Spleen (tissue), 11 donors: ENCODE data around the gene PLA2G5. TPM values are rescaled to one million over a fixed set of nuclear protein-coding genes. Genes with fewer than 3 reads are reported as not detected.
A peak's percentile ranks its signal among the peaks of the same experiment; 100 is the strongest.

Experiments
- DNase-seq: peaks from one replicate; pipeline ENCODE4 v3.0.0-alpha.2; 2020
- H3K27ac ChIP-seq, 8 donors: fragments of 200-600 bp; sonication (generic) in 7 of 8; 1 replicate in 4 of 8; 2 replicates in 4 of 8; pipeline versions ENCODE4 v1.5.0 to v1.8.0; 2016 to 2021; ENCODE audit warnings: inconsistent platforms in 4 of 8, mild to moderate bottlenecking in 4 of 8, moderate library complexity in 1 of 8
- H3K27me3 ChIP-seq, 7 donors: fragments of 200-600 bp; sonication (generic) in 6 of 7; replicated peaks in 1 of 7; 1 replicate in 4 of 7; 2 replicates in 3 of 7; pipeline versions ENCODE4 v1.5.0 to v1.8.0; 2016 to 2021; ENCODE audit warnings: inconsistent platforms in 3 of 7, mild to moderate bottlenecking in 1 of 7
- H3K36me3 ChIP-seq, 6 donors: fragments of 200-600 bp; sonication (generic) in 5 of 6; 1 replicate in 4 of 6; 2 replicates in 2 of 6; pipeline versions ENCODE4 v1.5.0 to v1.8.0; 2016 to 2021; ENCODE audit warnings: inconsistent platforms in 2 of 6
- H3K4me1 ChIP-seq, 6 donors: fragments of 200-600 bp; sonication (generic) in 5 of 6; 1 replicate in 3 of 6; 2 replicates in 3 of 6; pipeline versions ENCODE4 v1.5.0 to v1.8.0; 2016 to 2021; ENCODE audit warnings: inconsistent platforms in 3 of 6
- H3K4me3 ChIP-seq, 8 donors: fragments of 200-600 bp; sonication (generic) in 7 of 8; 1 replicate in 4 of 8; 2 replicates in 4 of 8; pipeline versions ENCODE4 v1.5.0 to v1.8.0; 2016 to 2021; ENCODE audit warnings: inconsistent platforms in 4 of 8, mild to moderate bottlenecking in 4 of 8, moderate library complexity in 2 of 8
- H3K9me3 ChIP-seq, 8 donors: fragments of 200-600 bp; sonication (generic) in 7 of 8; 1 replicate in 4 of 8; 2 replicates in 4 of 8; pipeline versions ENCODE4 v1.5.0 to v1.8.0; 2016 to 2021; ENCODE audit warnings: inconsistent platforms in 4 of 8
- POLR2A ChIP-seq, 3 donors: fragments of 450-650 bp; IDR thresholded peaks; one replicate each; pipeline ENCODE4 v1.5.1; 2017; ENCODE audit warnings: antibody characterized with exemption in 3 of 3, mild to moderate bottlenecking in 1 of 3
- POLR2AphosphoS5 ChIP-seq, 3 donors: sonication (generic); formaldehyde crosslinking; IDR thresholded peaks; one replicate each; pipeline ENCODE4 v1.5.1; 2017; ENCODE audit warnings: antibody characterized with exemption in 3 of 3
- WGBS, 5 donors: extraction: QIAGEN DNeasy Blood & Tissue Kit in 3 of 5; methylation state at CpG; one replicate each; pipeline versions ENCODE4 v1.1.5 to v1.1.7; 2013 to 2018; 5-methylcytosine and 5-hydroxymethylcytosine counted together
- intact Hi-C: fragments of 100-400 bp; cut with DNase I; formaldehyde crosslinking; loops from one replicate; pipeline ENCODE4 v1.15.0; 2023; ENCODE audit warnings: low total_unique reads
- polyA plus RNA-seq, 3 donors: library from polyadenylated mRNA; stranded (reverse); fragments of 200-250 nt; gene quantifications; one replicate each; pipeline ENCODE4 v1.2.1, GENCODE V29; 2013
- total RNA-seq, 7 donors: library from RNA; depleted of rRNA in 3 of 7; stranded (reverse); fragments of >200 nt in 3 of 7; fragmentation: NEBNext Ultra II Directional in 4 of 7; extraction: Animal tissue kit (Norgen Biotek cat#: 25700) in 4 of 7; gene quantifications; one replicate each; pipeline versions ENCODE4 v1.1.0 to v1.2.1, GENCODE V29; 2016 to 2021
- TF ChIP-seq, protein P1 (sequence below), 11 experiments: fragments of 200-600 bp in 7 of 11; fragments of 450-650 bp in 4 of 11; sonication (generic) in 4 of 11; IDR thresholded peaks in 8 of 11; conservative IDR thresholded peaks in 3 of 11; 1 replicate in 7 of 11; 2 replicates in 4 of 11; pipeline versions ENCODE4 v1.4.0 to v1.8.0; 2016 to 2021; ENCODE audit warnings: antibody characterized with exemption in 11 of 11, inconsistent platforms in 4 of 11, mild to moderate bottlenecking in 1 of 11
- donor health status: healthy with polysubstance abuse.
- donor health status: DM: no; HTN: no; CAD: no; lungs with moderate emphysema.
- donor health status: DM: no; HTN: no; CAD: no.
- donor health status: Bipolar disorder and iron deficiency.
- donor health status: healthy.
- donor health status: DM: no; HTN: no; CAD: no.
- donor health status: DM: yes; HTN: yes; CAD: no.

The PLA2G5 gene
- total and polyA plus RNA-seq, 10 donors, result 0.34 to 2.0 (median 0.89) TPM; not detected in 3

DNA sequence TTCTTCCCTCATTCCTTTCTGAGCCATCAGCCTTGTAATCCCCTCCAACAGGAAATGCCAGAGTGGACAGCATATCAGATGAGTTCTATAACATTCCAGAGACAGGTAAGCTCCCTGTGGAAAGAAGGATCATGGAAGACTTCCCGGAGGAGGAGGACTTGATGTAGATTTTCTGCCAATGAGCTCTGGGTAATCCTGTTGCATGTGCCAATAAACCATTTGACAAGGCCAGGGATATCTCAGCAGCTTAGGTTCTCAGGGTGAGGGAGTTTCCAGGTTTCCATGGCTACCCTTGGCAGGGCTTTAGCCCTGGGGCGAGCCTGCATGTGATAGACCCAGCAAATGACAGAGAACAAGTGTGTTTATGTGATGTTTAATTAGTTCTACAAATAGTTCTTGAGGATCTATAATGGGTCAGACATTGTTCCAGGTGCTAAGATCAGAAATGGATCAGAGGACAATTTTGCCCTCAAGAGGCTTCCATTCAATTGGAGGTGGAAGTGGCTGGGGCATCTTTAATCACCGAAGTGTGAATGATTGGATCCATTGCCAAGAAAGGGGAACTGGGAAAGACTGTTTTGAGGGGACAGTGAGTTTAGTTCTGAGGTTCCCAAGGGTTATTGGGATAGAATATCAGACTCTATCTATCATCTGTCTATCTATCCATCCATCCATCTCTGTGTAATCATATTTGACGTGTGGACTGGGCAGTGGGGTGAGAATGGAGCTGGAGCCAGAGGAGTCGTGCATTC lies 6.9 kb downstream of the PLA2G5 start:
- H3K9me3 ChIP-seq, result no peaks in the 10 kb centered on the region
- no peak for DNase-seq
- peaks cover 0 to 19% (median 0%) of the 10 kb centered on the region in 7 donors for H3K27me3 ChIP-seq
- WGBS, 5 donors, result 82 to 90% (median 88%) methylated on average over 5 of the region's 5 CpGs
- TF ChIP-seq, protein P1, sequence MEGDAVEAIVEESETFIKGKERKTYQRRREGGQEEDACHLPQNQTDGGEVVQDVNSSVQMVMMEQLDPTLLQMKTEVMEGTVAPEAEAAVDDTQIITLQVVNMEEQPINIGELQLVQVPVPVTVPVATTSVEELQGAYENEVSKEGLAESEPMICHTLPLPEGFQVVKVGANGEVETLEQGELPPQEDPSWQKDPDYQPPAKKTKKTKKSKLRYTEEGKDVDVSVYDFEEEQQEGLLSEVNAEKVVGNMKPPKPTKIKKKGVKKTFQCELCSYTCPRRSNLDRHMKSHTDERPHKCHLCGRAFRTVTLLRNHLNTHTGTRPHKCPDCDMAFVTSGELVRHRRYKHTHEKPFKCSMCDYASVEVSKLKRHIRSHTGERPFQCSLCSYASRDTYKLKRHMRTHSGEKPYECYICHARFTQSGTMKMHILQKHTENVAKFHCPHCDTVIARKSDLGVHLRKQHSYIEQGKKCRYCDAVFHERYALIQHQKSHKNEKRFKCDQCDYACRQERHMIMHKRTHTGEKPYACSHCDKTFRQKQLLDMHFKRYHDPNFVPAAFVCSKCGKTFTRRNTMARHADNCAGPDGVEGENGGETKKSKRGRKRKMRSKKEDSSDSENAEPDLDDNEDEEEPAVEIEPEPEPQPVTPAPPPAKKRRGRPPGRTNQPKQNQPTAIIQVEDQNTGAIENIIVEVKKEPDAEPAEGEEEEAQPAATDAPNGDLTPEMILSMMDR (IDR thresholded peaks at IDR 0.05 in 8 of 11, conservative IDR thresholded peaks at IDR 0.05 in 3 of 11), result no peak
- no peak for TF ChIP-seq POLR2A (IDR thresholded peaks at IDR 0.05)
- no peak for TF ChIP-seq POLR2AphosphoS5 (IDR thresholded peaks at IDR 0.05)
- no peaks in the 10 kb centered on the region for H3K36me3 ChIP-seq
- no peak overlapping the region for H3K4me3 ChIP-seq
- H3K27ac ChIP-seq, result no peak overlapping the region
- intact Hi-C loops, result no loop called here
- H3K4me1 ChIP-seq, result peaks cover 6 to 85% (median 42%) of the 10 kb centered on the region in 6 donors

- TF ChIP-seq POLR2A (IDR thresholded peaks at IDR 0.05), result no peak
- TF ChIP-seq POLR2AphosphoS5 (IDR thresholded peaks at IDR 0.05), result peak in 1 of 3 donors; percentile 40
- Histone ChIP-seq H3K36me3 (no peaks in the 10 kb centered on the region), H3K4me1 (peaks cover 6 to 72% (median 33%) of the 10 kb centered on the region in 6 donors), H3K27me3 (peaks cover 0 to 19% (median 0%) of the 10 kb centered on the region in 7 donors), H3K4me3 (no peak overlapping the region), H3K27ac (peak overlapping the region in 4 of 8 donors; percentile 22 to 64 (median 33)), H3K9me3 (no peaks in the 10 kb centered on the region)
- intact Hi-C loops, result no loop called here
- 43 to 69% (median 60%) methylated on average over 8 of the region's 8 CpGs for WGBS, 5 donors
- no peak for DNase-seq
These were observed 8.2 kb downstream of the PLA2G5 start for GRCh38 chr1:20078171-20078651.

- TF ChIP-seq POLR2AphosphoS5 (IDR thresholded peaks at IDR 0.05), result no peak
- TF ChIP-seq, protein P1 (IDR thresholded peaks at IDR 0.05 in 8 of 11, conservative IDR thresholded peaks at IDR 0.05 in 3 of 11), result no peak
- TF ChIP-seq POLR2A (IDR thresholded peaks at IDR 0.05), result no peak
- H3K36me3 ChIP-seq, result no peaks in the 10 kb centered on the region
- H3K27ac ChIP-seq, result peak overlapping the region in 3 of 8 donors; percentile 31 to 37 (median 35)
- WGBS, 5 donors, result 78 to 92% (median 84%) methylated on average over 5 of the region's 5 CpGs
- no peak for DNase-seq
- peaks cover 0 to 19% (median 0%) of the 10 kb centered on the region in 7 donors for H3K27me3 ChIP-seq
- intact Hi-C loops, result no loop called here
- H3K9me3 ChIP-seq, result no peaks in the 10 kb centered on the region
- H3K4me3 ChIP-seq, result no peak overlapping the region
- H3K4me1 ChIP-seq, result peaks cover 6 to 67% (median 28%) of the 10 kb centered on the region in 6 donors
These were observed 8.7 kb downstream of the PLA2G5 start for GRCh38 chr1:20078711-20079110.

- intact Hi-C loops, result no loop called here
- no peaks in the 10 kb centered on the region for H3K9me3 ChIP-seq
- peaks cover 6 to 60% (median 25%) of the 10 kb centered on the region in 6 donors for H3K4me1 ChIP-seq
- H3K4me3 ChIP-seq, result no peak overlapping the region
- WGBS, 5 donors, result 49 to 60% (median 53%) methylated on average over 8 of the region's 8 CpGs
- DNase-seq, result no peak
- TF ChIP-seq POLR2A (IDR thresholded peaks at IDR 0.05) (no peak), POLR2AphosphoS5 (IDR thresholded peaks at IDR 0.05) (no peak)
- TF ChIP-seq, protein P1 (IDR thresholded peaks at IDR 0.05 in 8 of 11, conservative IDR thresholded peaks at IDR 0.05 in 3 of 11), result no peak
- no peak overlapping the region for H3K27ac ChIP-seq
- no peaks in the 10 kb centered on the region for H3K36me3 ChIP-seq
- H3K27me3 ChIP-seq, result peaks cover 0 to 19% (median 0%) of the 10 kb centered on the region in 7 donors
These were observed 9.8 kb downstream of the PLA2G5 start for GRCh38 chr1:20079661-20080305.
